ENCODE measurements around the gene KMT2C. TPM values are rescaled to one million over a fixed set of nuclear protein-coding genes. Genes with fewer than 3 reads are reported as not detected.
"Not testable (repeated sequence)": the region's sequence is repeated elsewhere in the genome, so short reads cannot be mapped to it uniquely, and the experiment has no call there.

KMT2C gene
- total RNA-seq, 3 donors from 2014 or later (not counting 1 experiment from before 2014, with no cell fraction given) = 159 to 177 (median 167) TPM

GRCh38 chr7:152384235-152385200, 51.3 kb downstream of the KMT2C start:
- 46% methylated on average over 4 of the region's 4 CpGs for WGBS (ENCODE audit: insufficient coverage)
- H3K4me1 ChIP-seq (ENCODE audit: control insufficient read depth, insufficient read depth, low read length); H3K27me3 ChIP-seq (ENCODE audit: control insufficient read depth, insufficient read depth, low read length); H3K9me3 ChIP-seq (ENCODE audit: control insufficient read depth, insufficient read depth, low read length); H3K36me3 ChIP-seq (ENCODE audit: control insufficient read depth, insufficient read depth, low read length); H3K4me3 Mint-ChIP-seq; DNase-seq; H3K27ac ChIP-seq (ENCODE audit: low read length); H3K9me3 Mint-ChIP-seq; H3K27me3 Mint-ChIP-seq (ENCODE audit: low read depth in 2 of 2); H3K36me3 Mint-ChIP-seq; H3K4me3 ChIP-seq (ENCODE audit: low read length): not testable (repeated sequence)
- peaks cover 18 to 23% of the 10 kb centered on the region in 2 donors for H3K4me1 Mint-ChIP-seq
- peak; percentile 22 to 52 (median 37) for ATAC-seq
- intact Hi-C loops (cut with micrococcal nuclease) = loop anchor here (5.0 kb wide), 1 partner anchor 37 kb away; no protein-coding TSS in a partner anchor
- H3K27ac Mint-ChIP-seq = peak overlapping the region in 1 of 2 donors; percentile 36

DNA sequence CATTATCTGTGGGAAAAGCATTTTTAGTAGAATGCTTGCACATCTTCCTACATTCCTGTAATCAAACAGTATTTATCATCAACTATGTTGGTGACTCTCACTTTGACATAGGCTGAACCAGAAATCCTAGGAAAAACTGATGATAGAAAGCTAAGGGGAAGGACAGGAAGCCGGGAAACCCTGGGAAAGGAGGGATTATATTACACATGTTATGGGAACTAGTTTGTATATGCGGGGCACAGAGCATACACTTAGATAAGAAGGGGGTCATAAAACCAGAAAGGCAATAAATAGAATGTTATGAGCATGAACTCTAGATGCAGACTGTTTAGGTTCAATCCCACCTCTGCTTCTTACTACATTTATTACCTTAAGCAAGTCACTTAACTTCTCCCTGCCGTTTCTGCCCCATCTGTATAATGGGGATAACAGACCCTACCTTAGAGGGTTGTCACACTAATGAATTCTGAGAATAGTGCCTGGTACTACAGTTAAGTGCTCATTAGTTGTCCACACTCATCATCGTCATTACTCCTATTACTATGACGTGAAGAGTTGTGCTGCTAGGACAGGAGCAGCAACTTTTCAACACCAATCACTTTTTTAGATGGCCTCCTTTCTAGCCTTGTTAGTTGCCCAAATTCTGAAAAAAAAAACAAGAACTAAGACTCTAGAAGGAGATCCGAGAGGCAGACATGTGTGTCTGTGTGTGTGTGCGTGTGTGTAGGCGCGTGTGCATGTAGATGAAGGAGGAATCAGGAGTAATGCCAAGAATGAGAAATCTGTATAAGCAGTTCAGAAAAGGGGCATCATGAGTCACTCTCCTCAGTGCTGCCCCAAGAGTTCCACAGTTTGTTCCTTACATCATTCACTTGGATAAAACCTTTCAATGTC, 52.2 kb downstream of the KMT2C start:
- no peaks in the 10 kb centered on the region for H3K36me3 Mint-ChIP-seq
- no peaks in the 10 kb centered on the region for H3K4me1 ChIP-seq (ENCODE audit: control insufficient read depth, insufficient read depth, low read length)
- no peaks in the 10 kb centered on the region for H3K27me3 ChIP-seq (ENCODE audit: control insufficient read depth, insufficient read depth, low read length)
- no peak overlapping the region for H3K27ac Mint-ChIP-seq
- peaks cover 26 to 30% of the 10 kb centered on the region in 2 donors for H3K4me1 Mint-ChIP-seq
- DNase-seq = no peak
- intact Hi-C loops (cut with micrococcal nuclease) = loop anchor here (5.0 kb wide), 1 partner anchor 36 kb away; no protein-coding TSS in a partner anchor
- peaks cover 6% of the 10 kb centered on the region for H3K9me3 ChIP-seq (ENCODE audit: control insufficient read depth, insufficient read depth, low read length)
- 96% methylated on average over 9 of the region's 9 CpGs for WGBS (ENCODE audit: insufficient coverage)
- H3K36me3 ChIP-seq (ENCODE audit: control insufficient read depth, insufficient read depth, low read length) = no peaks in the 10 kb centered on the region
- H3K4me3 ChIP-seq (ENCODE audit: low read length) = no peak overlapping the region
- no peak overlapping the region for H3K4me3 Mint-ChIP-seq
- peaks cover 2 to 3% of the 10 kb centered on the region in 2 donors for H3K9me3 Mint-ChIP-seq
- TF ChIP-seq, protein P1, sequence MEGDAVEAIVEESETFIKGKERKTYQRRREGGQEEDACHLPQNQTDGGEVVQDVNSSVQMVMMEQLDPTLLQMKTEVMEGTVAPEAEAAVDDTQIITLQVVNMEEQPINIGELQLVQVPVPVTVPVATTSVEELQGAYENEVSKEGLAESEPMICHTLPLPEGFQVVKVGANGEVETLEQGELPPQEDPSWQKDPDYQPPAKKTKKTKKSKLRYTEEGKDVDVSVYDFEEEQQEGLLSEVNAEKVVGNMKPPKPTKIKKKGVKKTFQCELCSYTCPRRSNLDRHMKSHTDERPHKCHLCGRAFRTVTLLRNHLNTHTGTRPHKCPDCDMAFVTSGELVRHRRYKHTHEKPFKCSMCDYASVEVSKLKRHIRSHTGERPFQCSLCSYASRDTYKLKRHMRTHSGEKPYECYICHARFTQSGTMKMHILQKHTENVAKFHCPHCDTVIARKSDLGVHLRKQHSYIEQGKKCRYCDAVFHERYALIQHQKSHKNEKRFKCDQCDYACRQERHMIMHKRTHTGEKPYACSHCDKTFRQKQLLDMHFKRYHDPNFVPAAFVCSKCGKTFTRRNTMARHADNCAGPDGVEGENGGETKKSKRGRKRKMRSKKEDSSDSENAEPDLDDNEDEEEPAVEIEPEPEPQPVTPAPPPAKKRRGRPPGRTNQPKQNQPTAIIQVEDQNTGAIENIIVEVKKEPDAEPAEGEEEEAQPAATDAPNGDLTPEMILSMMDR (IDR thresholded peaks at IDR 0.05) = no peak
- no peaks in the 10 kb centered on the region for H3K27me3 Mint-ChIP-seq (ENCODE audit: low read depth in 2 of 2)
- H3K27ac ChIP-seq (ENCODE audit: low read length) = no peak overlapping the region
- ATAC-seq = peak; percentile 18 to 21 (median 20)

GRCh38 chr7:152382244-152382643, 53.6 kb downstream of the KMT2C start:
- intact Hi-C loops (cut with micrococcal nuclease) = loop anchor here (5.0 kb wide), 1 partner anchor 35 kb away; no protein-coding TSS in a partner anchor
- no peak for ATAC-seq
- TF ChIP-seq, protein P1 (IDR thresholded peaks at IDR 0.05) = no peak
- H3K4me1 Mint-ChIP-seq = peaks cover 36 to 41% of the 10 kb centered on the region in 2 donors
- H3K36me3 ChIP-seq (ENCODE audit: control insufficient read depth, insufficient read depth, low read length) = no peaks in the 10 kb centered on the region
- H3K27me3 Mint-ChIP-seq (ENCODE audit: low read depth in 2 of 2) = no peaks in the 10 kb centered on the region
- H3K9me3 ChIP-seq (ENCODE audit: control insufficient read depth, insufficient read depth, low read length) = peaks cover 6% of the 10 kb centered on the region
- H3K27ac ChIP-seq (ENCODE audit: low read length) = no peak overlapping the region
- no peaks in the 10 kb centered on the region for H3K9me3 Mint-ChIP-seq
- H3K27ac Mint-ChIP-seq = no peak overlapping the region
- no peaks in the 10 kb centered on the region for H3K4me1 ChIP-seq (ENCODE audit: control insufficient read depth, insufficient read depth, low read length)
- no peak overlapping the region for H3K4me3 Mint-ChIP-seq
- H3K27me3 ChIP-seq (ENCODE audit: control insufficient read depth, insufficient read depth, low read length) = no peaks in the 10 kb centered on the region
- 23% methylated on average over 1 of the region's 1 CpG for WGBS (ENCODE audit: insufficient coverage)
- no peaks in the 10 kb centered on the region for H3K36me3 Mint-ChIP-seq
- no peak for DNase-seq
- no peak overlapping the region for H3K4me3 ChIP-seq (ENCODE audit: low read length)

DNA sequence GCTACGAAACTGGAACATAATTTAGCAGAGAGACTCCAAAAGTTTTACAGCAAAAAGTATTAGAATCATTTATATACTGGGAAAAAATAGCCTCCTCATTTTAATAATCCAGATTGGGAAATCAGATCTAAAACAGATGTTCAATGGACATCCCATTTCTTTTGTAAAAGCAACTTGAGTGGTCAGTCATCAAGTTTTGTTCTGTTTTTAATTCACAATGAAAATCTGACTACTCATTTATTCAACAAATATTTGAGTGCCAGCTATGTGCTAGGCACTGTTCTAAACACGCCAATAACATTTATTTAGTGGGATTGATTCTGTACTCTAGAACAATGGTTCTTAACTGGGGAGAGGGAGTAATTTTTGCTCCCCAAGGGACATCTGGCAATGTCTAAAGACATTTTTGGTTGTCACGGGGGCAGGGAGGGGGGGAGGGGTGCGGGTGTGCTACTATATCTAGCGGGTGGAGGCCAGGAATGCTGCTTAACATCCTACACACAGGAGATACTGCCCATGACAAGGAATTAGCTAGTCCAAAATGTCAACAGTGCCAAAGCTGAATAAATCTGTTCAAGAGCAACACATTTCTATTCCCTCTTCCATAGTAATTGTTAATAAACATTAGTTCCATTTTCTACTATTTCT, 54.7 kb downstream of the KMT2C start:
- H3K36me3 Mint-ChIP-seq; DNase-seq; H3K27me3 ChIP-seq (ENCODE audit: control insufficient read depth, insufficient read depth, low read length); H3K4me3 Mint-ChIP-seq; H3K4me3 ChIP-seq (ENCODE audit: low read length); H3K36me3 ChIP-seq (ENCODE audit: control insufficient read depth, insufficient read depth, low read length); ATAC-seq; H3K27me3 Mint-ChIP-seq (ENCODE audit: low read depth in 2 of 2); H3K9me3 Mint-ChIP-seq; H3K4me1 ChIP-seq (ENCODE audit: control insufficient read depth, insufficient read depth, low read length); H3K27ac Mint-ChIP-seq; H3K9me3 ChIP-seq (ENCODE audit: control insufficient read depth, insufficient read depth, low read length); H3K27ac ChIP-seq (ENCODE audit: low read length): not testable (repeated sequence)
- H3K4me1 Mint-ChIP-seq = peaks cover 38 to 42% of the 10 kb centered on the region in 2 donors
- intact Hi-C loops (cut with micrococcal nuclease) = loop anchor here (5.0 kb wide), 1 partner anchor 34 kb away; no protein-coding TSS in a partner anchor
- WGBS (ENCODE audit: insufficient coverage) = 90% methylated on average over 4 of the region's 5 CpGs

- H3K9me3 Mint-ChIP-seq; H3K4me1 ChIP-seq (ENCODE audit: control insufficient read depth, insufficient read depth, low read length); ATAC-seq; H3K27me3 Mint-ChIP-seq (ENCODE audit: low read depth in 2 of 2); H3K9me3 ChIP-seq (ENCODE audit: control insufficient read depth, insufficient read depth, low read length); H3K36me3 Mint-ChIP-seq; H3K36me3 ChIP-seq (ENCODE audit: control insufficient read depth, insufficient read depth, low read length); H3K4me3 Mint-ChIP-seq; H3K27ac ChIP-seq (ENCODE audit: low read length); DNase-seq; intact Hi-C loops (cut with micrococcal nuclease); H3K27me3 ChIP-seq (ENCODE audit: control insufficient read depth, insufficient read depth, low read length); H3K4me3 ChIP-seq (ENCODE audit: low read length): not testable (repeated sequence)
- H3K4me1 Mint-ChIP-seq = peaks cover 41% of the 10 kb centered on the region in 2 donors
- peak overlapping the region in 1 of 2 donors; percentile 22 for H3K27ac Mint-ChIP-seq
These were observed 57.3 kb downstream of the KMT2C start for GRCh38 chr7:152378497-152378896.

Measured in natural killer cell (primary cell).